ENCODE results near the gene C21orf58.
A peak's percentile ranks its signal among the peaks of the same experiment; 100 is the strongest.

DNA sequence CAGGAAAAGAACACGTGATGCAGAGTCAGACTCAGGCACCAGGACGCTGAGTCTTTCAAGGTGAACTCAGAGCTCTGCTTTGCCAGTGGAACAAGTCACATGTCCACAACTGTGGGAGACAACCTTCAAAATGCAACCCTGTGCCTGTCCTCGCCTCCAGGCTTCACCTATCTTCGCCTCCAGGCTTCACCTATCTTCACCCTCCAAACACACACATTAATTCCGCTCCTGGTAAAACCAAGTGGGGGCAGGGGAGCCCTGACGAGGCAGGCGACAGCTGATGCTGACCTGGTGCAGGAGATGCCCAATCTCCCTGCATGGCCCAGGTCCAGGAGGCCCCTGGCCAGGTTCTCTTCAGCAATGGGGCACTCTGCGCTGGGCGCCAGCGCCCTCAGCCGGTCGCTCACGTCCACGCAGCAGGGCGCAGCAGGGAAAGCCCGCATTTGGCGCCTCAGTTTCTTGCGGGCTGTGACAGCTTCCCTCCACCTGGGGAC lies 67.1 kb downstream of the C21orf58 start:
- no peak for TF ChIP-seq POLR2A (IDR thresholded peaks at IDR 0.05)
- TF ChIP-seq, protein P1, sequence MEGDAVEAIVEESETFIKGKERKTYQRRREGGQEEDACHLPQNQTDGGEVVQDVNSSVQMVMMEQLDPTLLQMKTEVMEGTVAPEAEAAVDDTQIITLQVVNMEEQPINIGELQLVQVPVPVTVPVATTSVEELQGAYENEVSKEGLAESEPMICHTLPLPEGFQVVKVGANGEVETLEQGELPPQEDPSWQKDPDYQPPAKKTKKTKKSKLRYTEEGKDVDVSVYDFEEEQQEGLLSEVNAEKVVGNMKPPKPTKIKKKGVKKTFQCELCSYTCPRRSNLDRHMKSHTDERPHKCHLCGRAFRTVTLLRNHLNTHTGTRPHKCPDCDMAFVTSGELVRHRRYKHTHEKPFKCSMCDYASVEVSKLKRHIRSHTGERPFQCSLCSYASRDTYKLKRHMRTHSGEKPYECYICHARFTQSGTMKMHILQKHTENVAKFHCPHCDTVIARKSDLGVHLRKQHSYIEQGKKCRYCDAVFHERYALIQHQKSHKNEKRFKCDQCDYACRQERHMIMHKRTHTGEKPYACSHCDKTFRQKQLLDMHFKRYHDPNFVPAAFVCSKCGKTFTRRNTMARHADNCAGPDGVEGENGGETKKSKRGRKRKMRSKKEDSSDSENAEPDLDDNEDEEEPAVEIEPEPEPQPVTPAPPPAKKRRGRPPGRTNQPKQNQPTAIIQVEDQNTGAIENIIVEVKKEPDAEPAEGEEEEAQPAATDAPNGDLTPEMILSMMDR (IDR thresholded peaks at IDR 0.05), result peak in 11 of 12 donors; percentile 14 to 63 (median 46)
